ENCODE measurements around the gene PRSS27. TPM values are rescaled to one million over a fixed set of nuclear protein-coding genes. Genes with fewer than 3 reads are reported as not detected.

The PRSS27 gene
- 1.2 and 1.4 TPM in 2 replicates for total RNA-seq (2014; rRNA removed; shearing (Covaris generic))

DNA sequence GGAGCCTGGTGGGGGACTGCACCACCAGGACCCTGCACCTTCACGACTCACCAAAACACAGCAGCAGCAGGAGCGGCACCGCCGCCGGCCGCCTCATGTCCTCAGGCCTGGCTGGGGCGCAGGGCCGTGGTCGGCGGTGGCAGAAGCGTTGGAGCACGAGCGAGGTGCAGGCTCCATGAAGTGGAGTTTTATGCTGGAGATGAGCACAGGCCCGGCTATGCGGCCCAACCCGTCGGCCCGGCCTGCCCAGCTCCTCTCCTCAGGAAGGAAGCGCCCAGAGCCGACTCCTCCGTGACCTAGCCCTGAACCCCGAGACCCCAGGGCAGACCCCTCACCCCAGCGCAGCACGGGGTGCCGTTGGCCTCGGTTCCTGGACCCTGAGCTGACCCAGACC lies at the start of gene PRSS27:
Gene PRSS27, minus strand, starts transcription at position 161 of the 394 bp plus-strand sequence. Its CDS starts 64 bp downstream, at position 97.
- DNase-seq (ENCODE audit: low spot score) = no peak
- in situ Hi-C loops (cut with HindIII; ENCODE audit: low sequenced_read_pairs) = no loop called here

DNA sequence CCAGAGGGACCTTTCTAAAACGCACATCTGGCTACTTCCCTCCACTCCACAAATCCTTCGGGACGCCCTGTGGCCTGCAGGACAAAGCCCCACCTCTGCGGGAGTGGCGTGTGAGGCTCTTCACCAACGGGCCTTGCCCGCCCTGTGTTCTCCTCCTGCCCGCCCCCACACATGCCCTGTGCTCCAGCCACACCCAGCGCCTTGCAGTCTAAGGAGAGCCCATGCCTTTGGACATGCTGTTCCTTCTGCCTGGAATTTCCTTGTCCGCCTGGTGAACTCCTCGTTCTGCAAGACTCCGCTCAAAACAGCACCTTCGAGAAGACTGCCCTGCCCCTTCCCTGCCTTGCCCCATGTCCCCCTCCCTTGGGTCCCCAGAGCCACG lies 49.6 kb upstream of the PRSS27 start:
- in situ Hi-C loops (cut with HindIII; ENCODE audit: low sequenced_read_pairs) = no loop called here
- DNase-seq (ENCODE audit: low spot score) = no peak

DNA sequence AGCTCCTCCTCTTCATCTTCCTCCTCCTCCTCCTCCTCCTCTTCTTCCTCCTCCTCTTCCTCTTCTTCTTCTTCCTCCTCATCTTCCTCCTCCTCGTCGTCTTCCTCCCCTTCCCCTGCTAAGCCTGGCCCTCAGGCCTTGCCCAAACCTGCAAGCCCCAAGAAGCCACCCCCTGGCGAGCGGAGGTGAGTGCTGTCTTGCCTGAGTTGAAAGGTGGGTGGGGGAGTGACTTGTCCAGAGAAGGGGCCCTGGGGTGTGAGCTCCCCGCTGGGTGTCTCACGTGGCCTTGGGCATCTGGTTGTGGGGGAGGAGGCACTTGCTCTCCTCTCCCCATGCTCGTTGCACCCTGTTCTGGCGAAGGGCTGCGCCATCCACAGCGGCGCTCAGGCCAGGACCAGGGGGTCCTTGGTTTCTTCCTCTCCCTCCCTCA lies 49.1 kb upstream of the PRSS27 start:
- no peak for DNase-seq (ENCODE audit: low spot score)

DNA sequence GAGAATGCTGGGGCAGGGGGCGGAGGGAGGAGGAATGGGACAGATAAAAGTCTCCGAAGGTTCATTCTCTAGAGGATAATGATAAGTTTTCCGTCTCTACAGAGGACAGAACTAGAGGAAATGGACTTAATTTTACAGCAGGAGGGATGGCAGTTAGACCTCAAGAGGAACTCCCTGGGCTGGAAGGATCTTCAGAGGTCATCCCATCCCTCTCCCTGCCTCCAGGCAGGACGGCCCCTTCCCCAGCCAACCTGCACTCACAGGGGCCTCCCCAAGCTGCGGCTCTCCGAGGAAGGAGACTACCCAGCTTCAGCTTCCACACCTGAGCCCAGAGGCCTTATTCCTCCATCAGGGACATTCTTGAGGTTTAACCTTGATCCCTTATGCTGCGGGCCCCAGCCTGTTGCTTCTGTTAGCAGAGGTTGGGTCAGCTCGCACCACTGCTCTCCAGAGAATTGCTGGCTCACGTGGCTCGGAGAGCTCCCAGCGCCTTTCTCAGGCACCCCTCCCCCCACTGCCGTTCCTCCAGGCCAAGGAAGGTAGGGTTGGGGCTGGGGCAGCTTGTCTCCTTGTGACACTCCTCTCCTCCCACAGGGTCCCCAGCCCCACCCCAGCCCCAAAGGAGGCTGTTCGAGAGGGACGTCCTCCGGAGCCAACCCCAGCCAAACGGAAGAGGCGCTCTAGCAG lies 48.5 kb upstream of the PRSS27 start:
- in situ Hi-C loops (cut with HindIII; ENCODE audit: low sequenced_read_pairs) = no loop called here
- no peak for DNase-seq (ENCODE audit: low spot score)

More for the DNA sequence above, 49.1 kb upstream of the PRSS27 start:
- in situ Hi-C loops (cut with HindIII; ENCODE audit: low sequenced_read_pairs) = no loop called here

DNA sequence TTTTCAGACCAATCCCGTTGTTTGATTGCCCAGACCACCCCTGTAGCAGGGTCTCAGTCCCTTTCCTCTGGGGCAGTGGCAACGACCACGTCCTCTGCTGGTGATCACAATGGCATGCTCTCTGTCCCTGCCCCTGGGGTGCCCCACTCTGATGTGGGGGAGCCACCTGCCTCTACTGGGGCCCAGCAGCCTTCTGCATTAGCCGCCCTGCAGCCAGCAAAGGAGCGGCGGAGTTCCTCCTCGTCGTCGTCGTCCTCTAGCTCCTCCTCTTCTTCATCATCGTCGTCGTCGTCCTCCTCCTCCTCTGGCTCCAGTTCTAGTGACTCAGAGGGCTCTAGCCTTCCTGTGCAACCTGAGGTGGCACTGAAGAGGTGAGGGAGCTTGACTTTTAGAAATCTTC lies 47.9 kb upstream of the PRSS27 start:
- in situ Hi-C loops (cut with HindIII; ENCODE audit: low sequenced_read_pairs) = no loop called here
- no peak for DNase-seq (ENCODE audit: low spot score)

DNA sequence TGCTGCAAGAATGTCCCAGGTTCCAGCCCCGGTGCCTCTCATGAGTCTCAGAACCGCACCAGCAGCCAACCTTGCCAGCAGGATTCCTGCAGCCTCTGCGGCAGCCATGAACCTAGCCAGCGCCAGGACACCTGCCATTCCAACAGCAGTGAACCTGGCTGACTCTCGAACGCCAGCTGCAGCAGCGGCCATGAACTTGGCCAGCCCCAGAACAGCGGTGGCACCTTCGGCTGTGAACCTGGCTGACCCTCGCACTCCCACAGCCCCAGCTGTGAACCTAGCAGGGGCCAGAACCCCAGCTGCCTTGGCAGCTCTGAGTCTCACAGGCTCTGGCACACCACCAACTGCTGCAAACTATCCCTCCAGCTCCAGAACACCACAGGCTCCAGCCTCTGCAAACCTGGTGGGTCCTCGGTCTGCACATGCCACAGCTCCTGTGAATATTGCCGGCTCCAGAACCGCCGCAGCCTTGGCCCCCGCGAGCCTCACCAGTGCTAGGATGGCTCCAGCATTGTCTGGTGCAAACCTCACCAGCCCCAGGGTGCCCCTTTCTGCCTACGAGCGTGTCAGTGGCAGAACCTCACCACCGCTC lies 47.2 kb upstream of the PRSS27 start:
- in situ Hi-C loops (cut with HindIII; ENCODE audit: low sequenced_read_pairs) = no loop called here

DNA sequence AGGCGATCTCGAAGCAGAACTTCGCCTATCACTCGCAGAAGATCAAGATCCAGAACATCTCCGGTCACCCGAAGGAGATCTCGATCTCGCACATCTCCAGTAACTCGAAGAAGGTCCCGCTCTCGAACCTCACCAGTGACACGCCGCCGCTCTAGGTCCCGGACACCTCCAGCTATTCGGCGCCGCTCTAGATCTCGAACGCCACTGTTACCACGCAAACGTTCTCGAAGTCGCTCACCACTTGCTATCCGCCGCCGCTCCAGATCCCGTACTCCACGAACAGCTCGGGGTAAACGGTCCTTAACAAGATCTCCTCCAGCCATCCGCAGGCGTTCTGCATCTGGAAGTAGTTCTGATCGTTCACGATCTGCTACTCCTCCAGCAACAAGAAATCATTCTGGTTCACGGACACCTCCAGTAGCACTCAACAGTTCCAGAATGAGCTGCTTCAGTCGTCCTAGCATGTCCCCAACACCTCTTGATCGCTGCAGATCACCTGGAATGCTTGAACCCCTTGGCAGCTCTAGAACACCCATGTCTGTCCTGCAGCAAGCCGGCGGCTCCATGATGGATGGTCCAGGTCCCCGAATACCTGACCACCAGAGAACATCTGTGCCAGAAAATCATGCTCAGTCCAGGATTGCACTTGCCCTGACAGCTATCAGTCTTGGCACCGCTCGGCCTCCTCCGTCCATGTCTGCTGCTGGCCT lies 46.6 kb upstream of the PRSS27 start:
- no peak for DNase-seq (ENCODE audit: low spot score)
- in situ Hi-C loops (cut with HindIII; ENCODE audit: low sequenced_read_pairs) = no loop called here

More for the DNA sequence above, 47.2 kb upstream of the PRSS27 start:
- DNase-seq (ENCODE audit: low spot score) = no peak

DNA sequence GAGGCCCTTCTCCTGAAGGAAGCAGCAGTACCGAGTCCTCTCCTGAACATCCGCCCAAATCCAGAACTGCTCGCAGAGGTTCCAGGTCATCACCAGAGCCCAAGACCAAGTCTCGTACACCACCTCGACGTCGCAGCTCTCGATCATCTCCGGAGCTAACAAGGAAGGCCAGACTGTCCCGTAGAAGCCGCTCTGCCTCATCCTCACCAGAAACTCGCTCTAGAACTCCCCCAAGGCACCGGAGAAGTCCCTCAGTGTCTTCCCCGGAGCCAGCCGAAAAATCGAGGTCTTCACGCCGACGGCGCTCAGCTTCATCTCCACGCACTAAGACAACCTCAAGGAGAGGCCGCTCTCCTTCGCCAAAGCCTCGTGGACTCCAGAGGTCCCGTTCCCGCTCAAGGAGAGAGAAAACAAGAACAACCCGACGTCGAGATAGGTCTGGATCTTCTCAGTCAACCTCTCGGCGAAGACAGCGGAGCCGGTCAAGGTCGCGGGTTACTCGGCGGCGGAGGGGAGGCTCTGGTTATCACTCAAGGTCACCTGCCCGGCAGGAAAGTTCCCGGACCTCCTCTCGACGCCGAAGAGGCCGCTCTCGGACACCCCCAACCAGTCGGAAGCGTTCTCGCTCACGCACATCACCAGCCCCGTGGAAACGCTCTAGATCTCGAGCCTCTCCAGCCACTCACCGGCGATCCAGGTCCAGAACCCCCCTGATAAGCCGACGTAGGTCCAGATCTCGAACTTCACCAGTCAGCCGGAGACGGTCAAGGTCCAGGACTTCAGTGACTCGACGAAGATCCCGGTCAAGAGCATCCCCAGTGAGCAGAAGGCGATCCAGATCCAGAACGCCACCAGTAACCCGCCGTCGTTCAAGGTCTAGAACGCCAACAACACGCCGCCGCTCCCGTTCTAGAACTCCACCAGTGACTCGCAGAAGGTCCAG lies 45.7 kb upstream of the PRSS27 start:
- in situ Hi-C loops (cut with HindIII; ENCODE audit: low sequenced_read_pairs) = no loop called here
- no peak for DNase-seq (ENCODE audit: low spot score)

DNA sequence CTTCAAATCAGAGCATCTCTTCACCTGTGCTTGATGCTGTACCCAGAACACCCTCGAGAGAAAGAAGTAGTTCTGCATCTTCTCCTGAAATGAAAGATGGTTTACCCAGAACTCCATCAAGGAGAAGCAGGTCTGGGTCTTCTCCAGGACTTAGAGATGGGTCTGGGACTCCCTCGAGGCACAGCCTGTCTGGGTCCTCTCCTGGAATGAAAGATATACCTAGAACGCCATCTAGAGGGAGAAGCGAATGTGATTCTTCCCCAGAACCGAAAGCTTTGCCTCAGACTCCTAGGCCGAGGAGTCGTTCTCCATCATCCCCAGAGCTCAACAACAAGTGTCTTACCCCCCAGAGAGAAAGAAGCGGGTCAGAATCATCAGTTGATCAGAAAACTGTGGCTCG lies 44.7 kb upstream of the PRSS27 start:
- in situ Hi-C loops (cut with HindIII; ENCODE audit: low sequenced_read_pairs) = no loop called here
- no peak for DNase-seq (ENCODE audit: low spot score)

DNA sequence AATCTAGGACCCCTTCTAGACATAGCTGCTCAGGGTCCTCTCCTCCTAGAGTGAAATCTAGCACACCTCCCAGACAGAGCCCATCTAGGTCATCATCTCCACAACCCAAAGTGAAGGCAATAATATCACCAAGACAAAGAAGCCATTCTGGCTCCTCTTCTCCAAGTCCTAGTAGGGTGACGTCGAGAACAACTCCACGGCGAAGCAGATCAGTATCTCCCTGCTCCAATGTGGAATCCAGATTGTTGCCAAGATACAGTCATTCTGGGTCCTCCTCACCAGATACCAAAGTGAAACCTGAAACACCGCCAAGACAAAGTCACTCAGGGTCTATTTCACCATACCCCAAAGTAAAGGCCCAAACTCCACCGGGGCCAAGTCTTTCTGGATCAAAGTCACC lies 43.1 kb upstream of the PRSS27 start:
- in situ Hi-C loops (cut with HindIII; ENCODE audit: low sequenced_read_pairs) = no loop called here
- no peak for DNase-seq (ENCODE audit: low spot score)

DNA sequence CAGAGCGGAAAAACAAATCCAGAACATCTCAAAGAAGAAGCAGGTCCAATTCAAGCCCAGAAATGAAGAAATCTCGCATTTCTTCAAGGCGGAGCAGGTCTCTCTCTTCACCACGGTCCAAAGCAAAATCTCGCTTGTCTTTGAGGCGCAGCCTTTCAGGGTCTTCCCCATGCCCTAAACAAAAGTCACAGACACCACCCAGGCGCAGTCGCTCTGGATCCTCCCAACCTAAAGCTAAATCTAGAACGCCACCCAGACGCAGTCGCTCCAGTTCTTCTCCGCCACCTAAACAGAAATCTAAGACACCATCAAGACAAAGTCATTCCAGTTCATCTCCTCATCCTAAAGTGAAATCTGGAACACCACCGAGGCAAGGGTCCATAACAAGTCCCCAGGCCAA lies 42.7 kb upstream of the PRSS27 start:
- in situ Hi-C loops (cut with HindIII; ENCODE audit: low sequenced_read_pairs) = no loop called here
- no peak for DNase-seq (ENCODE audit: low spot score)

DNA sequence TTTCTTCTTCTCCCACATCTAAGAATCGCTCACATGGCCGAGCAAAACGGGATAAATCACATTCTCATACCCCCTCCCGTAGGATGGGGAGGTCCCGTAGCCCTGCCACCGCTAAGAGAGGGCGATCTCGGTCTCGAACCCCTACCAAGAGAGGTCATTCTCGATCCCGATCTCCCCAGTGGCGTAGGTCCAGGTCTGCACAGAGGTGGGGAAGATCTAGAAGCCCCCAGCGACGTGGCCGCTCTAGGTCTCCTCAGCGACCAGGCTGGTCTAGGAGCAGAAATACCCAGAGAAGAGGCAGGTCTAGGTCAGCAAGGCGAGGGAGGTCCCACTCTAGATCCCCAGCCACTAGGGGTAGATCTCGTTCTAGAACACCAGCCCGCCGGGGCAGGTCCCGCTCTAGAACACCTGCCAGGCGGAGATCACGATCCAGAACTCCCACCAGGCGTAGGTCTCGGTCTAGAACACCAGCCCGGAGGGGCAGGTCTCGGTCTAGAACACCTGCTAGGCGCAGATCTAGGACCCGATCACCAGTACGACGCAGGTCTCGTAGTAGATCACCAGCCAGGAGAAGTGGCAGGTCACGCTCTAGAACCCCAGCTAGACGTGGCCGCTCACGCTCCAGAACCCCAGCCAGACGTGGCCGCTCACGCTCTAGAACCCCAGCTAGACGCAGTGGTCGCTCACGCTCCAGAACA lies 42.0 kb upstream of the PRSS27 start:
- no peak for DNase-seq (ENCODE audit: low spot score)

DNA sequence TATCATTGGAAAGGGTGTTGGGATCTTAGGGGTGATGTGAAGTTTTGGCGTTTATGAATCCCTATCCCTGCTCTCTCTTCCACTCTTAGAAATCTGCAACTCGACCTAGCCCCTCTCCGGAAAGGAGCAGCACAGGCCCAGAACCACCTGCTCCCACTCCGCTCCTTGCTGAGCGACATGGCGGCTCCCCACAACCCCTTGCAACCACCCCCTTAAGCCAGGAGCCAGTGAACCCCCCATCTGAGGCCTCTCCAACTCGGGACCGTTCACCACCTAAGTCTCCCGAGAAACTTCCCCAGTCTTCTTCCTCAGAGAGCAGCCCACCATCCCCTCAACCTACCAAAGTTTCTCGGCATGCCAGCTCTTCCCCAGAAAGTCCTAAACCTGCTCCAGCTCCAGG lies 41.4 kb upstream of the PRSS27 start:
- in situ Hi-C loops (cut with HindIII; ENCODE audit: low sequenced_read_pairs) = no loop called here
- DNase-seq (ENCODE audit: low spot score) = no peak

More for the DNA sequence above, 42.0 kb upstream of the PRSS27 start:
- in situ Hi-C loops (cut with HindIII; ENCODE audit: low sequenced_read_pairs) = no loop called here

DNA sequence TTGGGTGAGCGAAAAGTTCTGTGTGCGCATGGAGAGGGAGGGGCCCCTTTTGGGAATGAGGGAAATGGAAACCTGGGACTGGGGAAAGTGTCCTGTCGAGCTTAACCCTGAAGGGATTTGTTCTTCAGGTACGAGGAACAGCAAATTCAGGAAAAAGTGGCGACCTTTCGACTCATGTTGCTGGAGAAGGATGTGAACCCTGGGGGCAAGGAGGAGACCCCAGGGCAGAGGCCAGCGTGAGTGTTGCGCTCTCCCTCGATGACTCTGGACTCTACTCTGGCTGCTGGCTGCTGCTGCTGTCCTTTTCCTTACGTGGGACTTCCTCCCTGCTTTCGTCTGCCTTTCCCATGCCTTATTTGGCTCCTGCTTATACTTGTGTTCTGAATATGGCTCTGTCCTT lies 37.3 kb upstream of the PRSS27 start:
- in situ Hi-C loops (cut with HindIII; ENCODE audit: low sequenced_read_pairs) = no loop called here
- DNase-seq (ENCODE audit: low spot score) = no peak

DNA sequence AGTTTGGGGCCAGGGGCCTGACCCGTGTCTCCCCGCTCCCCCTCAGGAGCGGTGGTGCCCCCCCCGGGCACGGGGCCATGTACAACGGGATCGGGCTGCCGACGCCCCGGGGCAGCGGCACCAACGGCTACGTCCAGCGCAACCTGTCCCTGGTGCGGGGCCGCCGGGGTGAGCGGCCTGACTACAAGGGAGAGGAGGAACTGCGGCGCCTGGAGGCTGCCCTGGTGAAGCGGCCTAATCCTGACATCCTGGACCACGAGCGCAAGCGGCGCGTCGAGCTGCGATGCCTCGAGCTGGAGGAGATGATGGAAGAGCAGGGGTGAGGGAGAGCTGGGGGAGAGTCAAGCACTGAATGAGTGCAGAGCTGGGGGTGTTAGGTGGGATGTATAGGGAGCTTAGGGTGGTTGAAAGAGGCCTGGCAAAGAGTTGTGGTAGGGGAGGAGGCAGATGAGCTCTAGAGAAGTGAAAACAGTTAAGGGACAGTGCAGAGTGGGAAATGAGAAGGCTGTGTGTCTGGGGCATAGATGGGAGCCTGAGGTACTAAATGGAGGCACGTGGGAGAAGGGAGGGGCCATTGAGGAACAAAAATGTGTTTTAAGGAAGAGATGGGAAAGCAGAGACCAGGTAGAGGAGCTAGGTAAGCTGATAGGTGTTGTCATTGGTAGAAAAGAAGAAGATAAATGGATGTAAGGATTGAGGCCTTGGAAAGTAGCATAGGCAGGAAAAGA lies 36.4 kb upstream of the PRSS27 start:
- in situ Hi-C loops (cut with HindIII; ENCODE audit: low sequenced_read_pairs) = no loop called here
- no peak for DNase-seq (ENCODE audit: low spot score)

DNA sequence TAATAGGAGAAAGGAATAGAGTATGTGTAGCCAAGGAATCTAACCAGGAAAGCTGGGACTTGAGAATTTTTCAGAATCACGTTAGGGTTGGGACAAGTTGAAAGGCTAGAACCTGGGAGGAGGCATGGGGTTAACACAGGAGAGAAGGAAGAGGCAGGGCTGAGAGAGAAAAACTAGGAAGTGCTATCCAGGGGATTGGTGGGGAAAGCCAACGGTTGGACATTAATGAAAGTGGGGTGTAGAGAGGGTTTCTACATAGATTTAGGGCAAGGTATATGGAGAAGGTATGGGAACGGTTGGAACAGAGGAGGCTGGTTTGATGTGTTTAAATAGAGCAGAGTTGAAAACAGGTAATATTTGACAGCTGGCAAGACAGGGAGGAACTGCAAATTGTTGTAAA lies 35.1 kb upstream of the PRSS27 start:
- in situ Hi-C loops (cut with HindIII; ENCODE audit: low sequenced_read_pairs) = no loop called here
- DNase-seq (ENCODE audit: low spot score) = no peak

DNA sequence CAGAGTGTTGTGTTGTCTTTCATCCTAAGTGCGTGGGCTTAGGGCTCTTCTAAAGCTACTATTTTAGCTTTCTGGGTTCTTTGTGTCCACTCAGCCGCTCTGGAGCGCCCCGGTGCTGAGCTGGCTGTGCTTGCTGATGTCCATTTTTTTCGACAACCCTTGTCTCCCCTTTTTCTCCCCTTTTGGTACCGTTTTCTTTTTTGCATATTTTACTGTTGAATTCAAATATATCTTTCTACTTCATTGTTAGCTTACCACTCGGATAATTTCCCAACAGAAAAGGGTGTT lies 33.7 kb upstream of the PRSS27 start:
- in situ Hi-C loops (cut with HindIII; ENCODE audit: low sequenced_read_pairs) = no loop called here
- DNase-seq (ENCODE audit: low spot score) = no peak

Data from G401 (cell line).